ENCODE results near the gene PRKAG2.

PRKAG2 gene

DNA sequence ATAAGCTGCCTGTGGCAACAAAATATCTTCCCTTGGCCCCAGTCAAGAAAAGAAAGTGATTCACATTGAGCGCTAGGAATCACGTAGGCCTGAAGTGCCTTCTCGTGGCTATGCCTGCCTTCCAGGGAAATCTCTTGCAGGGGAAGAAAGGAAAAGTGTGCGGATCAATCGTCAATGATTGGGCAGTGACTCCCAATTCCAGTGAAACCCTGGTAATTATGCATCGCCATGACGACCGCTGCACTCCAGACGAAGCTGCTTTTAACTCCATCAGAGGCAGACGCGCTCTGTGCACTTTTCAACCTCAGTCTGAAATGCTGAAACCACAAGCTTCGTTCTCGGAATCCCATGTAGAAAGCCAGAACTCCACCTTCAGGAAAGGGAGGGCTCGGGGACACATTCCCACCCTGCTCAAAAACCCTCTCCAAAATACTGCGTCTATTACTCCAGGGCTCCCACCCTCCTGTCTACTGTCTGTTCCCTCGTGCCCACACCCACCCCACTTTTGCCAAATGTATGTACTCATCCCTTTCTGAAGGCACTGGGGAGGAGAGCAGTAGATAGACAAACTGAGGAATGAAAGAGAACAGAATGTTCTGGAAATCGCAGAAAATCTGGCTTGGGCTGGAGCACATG lies 24.2 kb upstream of the PRKAG2 start:
- no peak for DNase-seq (ENCODE audit: low read depth in 1 of 2, low spot score in 1 of 2)

DNA sequence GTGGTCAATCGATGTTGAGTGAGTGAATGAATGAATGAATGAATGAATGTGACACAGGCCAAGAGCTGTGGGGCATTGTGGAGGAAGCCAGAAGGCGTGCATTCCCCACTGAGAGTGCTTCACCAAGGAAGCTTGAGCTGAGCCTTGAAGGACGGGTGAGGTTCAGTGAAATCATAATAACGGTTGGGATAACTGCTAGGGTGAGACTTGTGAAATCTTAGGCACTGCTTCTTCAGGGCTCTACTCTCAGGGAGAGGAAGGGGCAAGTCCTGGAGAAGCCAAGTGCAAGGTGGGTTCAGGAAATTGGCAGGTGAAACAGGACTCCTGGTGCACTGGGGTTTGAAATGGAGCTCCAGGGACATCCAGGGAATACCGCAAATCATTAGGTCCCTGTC lies 23.7 kb upstream of the PRKAG2 start:
- DNase-seq (ENCODE audit: low read depth in 1 of 2, low spot score in 1 of 2) = no peak

GRCh38 chr7:151899513-151900360 lies 22.8 kb upstream of the PRKAG2 start:
- no peak for DNase-seq (ENCODE audit: low read depth in 1 of 2, low spot score in 1 of 2)

DNA sequence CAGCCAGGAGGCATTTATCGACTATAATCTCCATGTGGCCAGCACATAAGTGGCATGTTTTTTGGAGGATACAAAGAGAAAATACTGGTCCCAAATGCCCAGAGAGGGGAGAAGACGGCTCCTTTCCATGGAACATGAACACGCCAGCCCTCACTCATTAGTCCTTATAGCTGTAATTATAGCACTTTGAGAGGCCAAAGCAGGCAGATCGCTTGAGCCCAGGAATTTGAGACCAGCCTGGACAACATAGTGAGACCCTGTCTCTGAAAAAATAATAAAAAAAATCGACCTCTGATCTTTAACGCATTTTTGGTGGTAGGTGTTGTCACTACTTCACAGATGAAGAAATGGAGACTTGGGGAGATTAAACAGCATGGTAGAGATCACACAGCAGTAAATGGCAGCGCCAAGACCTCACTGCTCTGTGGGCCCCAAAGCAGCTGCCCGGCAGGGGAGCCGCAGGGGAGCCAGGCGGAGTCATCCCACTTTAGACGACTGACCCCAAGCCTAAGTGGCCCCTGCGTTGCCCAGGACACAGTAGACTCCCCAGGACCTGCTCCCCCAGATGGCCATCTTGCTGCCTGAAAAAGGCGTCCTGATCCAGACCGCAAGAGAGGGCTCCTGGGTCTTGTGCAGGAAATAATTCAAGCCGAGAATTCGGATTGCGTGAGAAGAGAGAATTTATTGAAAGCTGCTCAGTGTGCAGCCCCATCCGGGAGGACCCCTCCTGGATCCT lies 21.2 kb upstream of the PRKAG2 start:
- DNase-seq (ENCODE audit: low read depth in 1 of 2, low spot score in 1 of 2) = no peak

DNA sequence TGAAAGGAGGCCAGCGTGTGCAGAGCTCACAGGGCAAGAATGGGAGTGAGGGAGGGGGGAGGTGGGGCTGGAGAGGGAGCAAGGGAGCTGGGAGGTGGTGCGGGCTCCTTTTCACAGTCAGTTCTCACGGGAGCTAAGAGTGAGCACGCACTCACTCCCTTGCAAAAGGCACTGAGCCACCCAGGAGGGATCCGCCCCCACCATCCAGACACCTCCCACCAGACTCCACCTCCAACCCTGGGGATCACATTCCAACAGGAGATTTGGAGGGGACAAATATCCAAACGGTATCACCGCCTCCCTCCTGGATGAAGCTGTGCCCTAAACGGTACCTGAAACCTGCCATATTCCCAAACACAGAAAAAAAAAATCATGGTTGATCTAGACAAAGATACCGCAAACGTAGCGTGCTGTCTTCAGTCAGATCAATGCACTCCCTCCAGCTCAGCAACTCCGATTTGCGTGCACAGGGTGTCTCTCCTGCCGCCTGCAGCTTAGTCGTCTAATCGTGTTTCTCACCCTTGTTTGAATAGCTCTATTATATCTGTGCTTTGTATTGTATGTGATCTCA lies 20.3 kb upstream of the PRKAG2 start:
- DNase-seq (ENCODE audit: low read depth in 1 of 2, low spot score in 1 of 2) = no peak

DNA sequence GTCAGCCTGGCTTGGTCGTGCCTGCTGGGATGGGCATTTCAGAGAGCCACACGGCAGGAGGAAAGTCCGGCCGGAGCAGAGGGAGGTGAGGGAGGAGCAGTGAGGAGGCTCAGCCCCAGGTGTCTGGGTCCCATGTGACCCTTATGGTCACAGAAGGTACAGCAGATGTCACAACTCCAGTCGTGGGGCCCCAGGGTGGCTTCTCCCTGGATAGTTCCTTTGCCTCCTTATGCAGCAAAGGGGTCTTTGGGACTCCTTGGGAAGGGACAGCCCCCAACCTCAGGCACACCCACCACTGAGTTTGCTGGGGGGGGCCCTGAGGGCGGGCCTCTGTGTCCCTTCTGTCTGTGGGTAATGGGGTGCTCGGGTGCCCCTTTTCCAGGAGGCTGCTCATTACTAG lies 19.6 kb upstream of the PRKAG2 start:
- no peak for DNase-seq (ENCODE audit: low read depth in 1 of 2, low spot score in 1 of 2)

GRCh38 chr7:151896086-151896485 lies 19.2 kb upstream of the PRKAG2 start:
- no peak for DNase-seq (ENCODE audit: low read depth in 1 of 2, low spot score in 1 of 2)

GRCh38 chr7:151895631-151896031 lies 18.7 kb upstream of the PRKAG2 start:
- DNase-seq (ENCODE audit: low read depth in 1 of 2, low spot score in 1 of 2) = no peak

DNA sequence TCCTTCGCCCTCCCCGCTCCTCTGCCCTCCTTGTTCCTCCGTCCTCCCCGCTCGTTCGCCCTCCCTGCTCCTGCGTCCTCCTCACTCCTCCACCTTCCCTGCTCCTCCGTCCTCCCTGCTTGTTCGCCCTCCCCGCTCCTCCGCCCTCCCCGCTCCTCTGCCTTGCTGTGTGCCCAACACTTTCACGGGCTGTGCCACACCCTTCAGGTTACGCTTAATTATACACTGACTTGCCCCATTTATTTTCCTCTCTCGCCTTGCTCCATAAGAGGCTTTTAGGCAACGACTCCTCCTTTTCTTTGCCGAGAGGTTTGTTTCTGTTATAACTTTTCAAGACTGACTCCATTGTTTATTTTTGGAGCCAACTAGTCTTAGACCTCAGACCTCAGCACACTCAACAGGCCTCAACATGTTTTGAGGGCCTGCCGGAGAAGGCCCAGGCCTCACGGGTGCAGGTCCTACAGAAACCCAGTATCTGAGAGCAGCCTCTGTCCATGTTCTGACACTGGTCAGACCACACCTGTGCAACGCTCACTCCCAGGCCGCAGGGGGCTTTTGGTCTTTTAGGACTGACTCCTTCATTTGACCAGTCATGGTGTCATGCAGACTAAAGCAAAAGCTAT lies 18.2 kb upstream of the PRKAG2 start:
- no peak for DNase-seq (ENCODE audit: low read depth in 1 of 2, low spot score in 1 of 2)

- DNase-seq (ENCODE audit: low read depth in 1 of 2, low spot score in 1 of 2) = no peak
These were observed 17.4 kb upstream of the PRKAG2 start for GRCh38 chr7:151894111-151895007.

GRCh38 chr7:151893405-151893923 lies 16.5 kb upstream of the PRKAG2 start:
- DNase-seq (ENCODE audit: low read depth in 1 of 2, low spot score in 1 of 2) = no peak

DNA sequence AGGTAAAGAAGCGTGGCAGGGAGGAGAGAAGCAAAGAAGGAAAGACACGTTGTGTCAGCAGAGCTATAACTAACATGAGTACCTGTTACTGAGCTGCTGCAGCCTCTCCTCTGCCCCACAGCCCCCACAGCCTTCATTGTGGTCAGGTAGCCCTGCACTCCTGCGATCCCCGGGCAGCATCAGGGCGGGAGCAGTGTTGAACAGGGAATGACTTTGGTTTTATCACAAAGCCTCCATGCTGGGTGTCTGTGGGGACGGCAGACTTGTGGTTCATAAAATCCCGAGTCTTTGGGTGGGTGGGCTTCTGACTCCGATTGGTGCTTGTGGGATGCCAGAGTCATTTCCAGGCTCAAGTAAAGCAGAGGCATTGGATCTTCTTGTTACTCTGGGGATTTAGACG lies 14.8 kb upstream of the PRKAG2 start:
- DNase-seq (ENCODE audit: low read depth in 1 of 2, low spot score in 1 of 2) = no peak

DNA sequence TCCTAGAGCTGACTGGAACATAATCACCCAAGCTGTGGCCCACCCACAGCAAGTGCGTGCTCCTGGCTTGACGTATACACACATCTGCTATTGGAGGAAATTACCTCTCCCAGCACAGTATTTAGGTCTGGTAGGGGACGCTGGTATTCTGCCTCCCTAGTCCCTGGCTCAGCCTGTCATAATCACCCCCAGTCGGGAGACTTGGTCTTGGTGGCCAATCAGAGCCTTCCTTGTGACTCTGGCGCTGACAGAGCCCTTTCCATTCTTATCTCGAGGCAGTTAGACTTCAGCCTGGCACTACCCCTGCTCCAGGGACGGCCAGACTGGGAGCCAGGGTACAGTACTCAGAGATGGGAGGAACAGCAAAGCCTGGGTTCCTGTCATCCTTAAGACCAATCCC lies 14.3 kb upstream of the PRKAG2 start:
- DNase-seq (ENCODE audit: low read depth in 1 of 2, low spot score in 1 of 2) = no peak

GRCh38 chr7:151890355-151891004 lies 13.6 kb upstream of the PRKAG2 start:
- DNase-seq (ENCODE audit: low read depth in 1 of 2, low spot score in 1 of 2) = no peak

DNA sequence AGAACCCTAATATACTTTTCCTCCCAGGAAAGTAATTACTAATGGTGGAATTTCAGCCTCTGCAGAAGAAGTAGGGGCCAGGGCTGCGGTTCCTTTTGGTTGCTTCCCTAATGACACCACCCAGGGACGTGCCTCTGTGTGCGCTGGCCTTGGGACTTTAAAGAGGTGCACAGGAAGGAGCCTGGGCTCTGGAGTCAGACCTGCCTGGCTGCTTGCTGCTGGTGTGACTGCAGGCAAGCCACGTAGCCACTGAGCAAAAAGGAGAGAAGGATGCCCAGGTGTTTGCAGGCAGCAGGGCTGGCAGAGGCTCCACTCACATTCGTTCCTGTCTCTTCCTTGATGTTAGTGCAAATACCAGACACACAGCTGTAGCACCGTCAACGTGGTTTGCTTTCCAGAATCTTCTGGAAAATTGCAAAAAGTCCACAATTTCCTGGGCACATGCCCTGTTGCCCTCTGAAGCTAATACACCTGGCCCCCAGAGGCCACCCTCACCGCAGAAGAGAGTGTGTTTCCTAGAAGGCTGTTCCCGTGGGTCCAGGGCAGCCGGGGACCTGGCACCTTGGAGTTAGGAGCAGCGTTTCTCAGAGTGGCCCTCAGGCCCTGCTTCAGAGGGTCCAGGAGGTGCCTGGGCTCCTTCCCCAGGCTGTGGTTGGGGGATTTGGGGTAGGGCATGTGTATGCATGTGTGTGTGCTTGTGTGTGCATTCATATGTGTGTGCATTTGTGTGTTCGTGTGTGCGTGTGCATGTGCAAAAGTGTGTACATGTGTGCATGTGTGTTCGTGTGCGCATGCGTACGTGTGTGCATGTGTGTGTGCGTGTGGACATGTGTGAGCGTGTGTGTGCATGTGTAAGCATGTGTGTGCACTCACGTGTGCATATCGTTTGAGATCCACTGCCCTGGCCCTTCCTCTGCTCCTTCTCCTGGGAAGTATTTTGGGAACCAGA lies 12.8 kb upstream of the PRKAG2 start:
- DNase-seq (ENCODE audit: low read depth in 1 of 2, low spot score in 1 of 2) = no peak

GRCh38 chr7:151888079-151889067 lies 11.5 kb upstream of the PRKAG2 start:
- no peak for DNase-seq (ENCODE audit: low read depth in 1 of 2, low spot score in 1 of 2)

GRCh38 chr7:151886783-151887182 lies 9.9 kb upstream of the PRKAG2 start:
- no peak for DNase-seq (ENCODE audit: low read depth in 1 of 2, low spot score in 1 of 2)
